K562 (cell line): ENCODE data around the gene WHAMM. TPM values are rescaled to one million over a fixed set of nuclear protein-coding genes. Genes with fewer than 3 reads are reported as not detected.

Experiments
- CHD4 ChIP-seq: fragments of 200-600 bp; sonication (generic); IDR thresholded peaks from 3 replicates; pipeline ENCODE4 v1.6.1; 2012; ENCODE audit warnings: low read depth, mild to moderate bottlenecking, mixed read lengths, low read length, inconsistent platforms; ENCODE audit not compliant: insufficient read depth, insufficient replicate concordance, poor library complexity, severe bottlenecking
- CREB3 ChIP-seq: fragments of 450-650 bp; conservative IDR thresholded peaks from 2 replicates; pipeline ENCODE4 v1.6.1; 2016; ENCODE audit warnings: missing genetic modification characterization, low read depth, mild to moderate bottlenecking, missing compliant biosample characterization, moderate library complexity
- ETV1 ChIP-seq: fragments of 450-650 bp; conservative IDR thresholded peaks from 2 replicates; pipeline ENCODE4 v1.6.1; 2016; ENCODE audit warnings: missing genetic modification characterization, control low read depth, low read depth, missing compliant biosample characterization
- MGA ChIP-seq: fragments of 450-650 bp; IDR thresholded peaks from 2 replicates; pipeline ENCODE4 v1.6.1; 2016; ENCODE audit warnings: mild to moderate bottlenecking, moderate library complexity
- MTA3 ChIP-seq: fragments of 450-650 bp; formaldehyde crosslinking; IDR thresholded peaks from 2 replicates; pipeline ENCODE4 v1.6.1; 2017; ENCODE audit warnings: mild to moderate bottlenecking, borderline replicate concordance
- SMAD3 ChIP-seq: fragments of 450-650 bp; formaldehyde crosslinking; conservative IDR thresholded peaks from 2 replicates; pipeline ENCODE4 v1.4.0; 2020; ENCODE audit warnings: mild to moderate bottlenecking
- SP1 ChIP-seq: sonication (generic); formaldehyde crosslinking; IDR thresholded peaks from 2 replicates; pipeline ENCODE4 v1.8.1; 2022; ENCODE audit warnings: mild to moderate bottlenecking, missing genetic modification reagents
- ZNF146 ChIP-seq: IDR thresholded peaks from one replicate; pipeline ENCODE4 v1.6.1; 2018; ENCODE audit warnings: missing compliant biosample characterization; ENCODE audit not compliant: unreplicated experiment
- ZNF592 ChIP-seq: fragments of 450-650 bp; IDR thresholded peaks from 2 replicates; pipeline ENCODE4 v1.6.1; 2017; ENCODE audit warnings: antibody characterized with exemption, mild to moderate bottlenecking
- polyA plus RNA-seq, 8 experiments: library from polyadenylated mRNA; depleted of rRNA in 4 of 8; stranded (reverse) in 5 of 8; unstranded in 3 of 8; fragments of >200 nt; fragmentation: Nextera tagmentation in 2 of 8; fragmentation: Illumina TruSeq in 1 of 8; extraction: Ambion mirVana in 2 of 8; extraction: Trizol in 1 of 8; gene quantifications; 2 replicates each; pipeline versions ENCODE4 v1.2.1 to v1.2.3, GENCODE V29; 2011 to 2014; ENCODE audit warnings: inconsistent platforms in 1 of 8, missing spikeins in 1 of 8
- total RNA-seq, 7 experiments: library from RNA; depleted of rRNA in 6 of 7; stranded (reverse); fragments of >200 nt in 6 of 7; fragmentation: Illumina TruSeq in 2 of 7; extraction: Trizol in 2 of 7; gene quantifications; 2 replicates each; pipeline versions ENCODE4 v1.2.1 to v1.2.3, GENCODE V29; 2011 to 2021; ENCODE audit warnings: low replicate concordance in 1 of 7

Gene WHAMM
- total and polyA plus RNA-seq, 9 of the 15 experiments (the other 6 are each of a cell fraction or from before 2014, with no cell fraction given) = 2.0 to 4.8 (median 3.6) TPM

- 0 out of 2 replicates have a peak, but pooled peaks have one; percentile 50 for TF ChIP-seq CREB3 (tag)
- TF ChIP-seq MGA = peak; percentile 85
- no peak for TF ChIP-seq MTA3
- TF ChIP-seq SMAD3 (CRISPR knock-in tag) = no peak
- TF ChIP-seq ZNF592 = peak; percentile 65
- no peak for TF ChIP-seq ZNF146 (CRISPR knock-in tag)
- no peak for TF ChIP-seq SP1
- TF ChIP-seq ETV1 (tag) = no peak
- TF ChIP-seq CHD4 = no peak
Observed at GRCh38 chr15:82855286-82856100, 46.1 kb downstream of the WHAMM start (continued).
